Esophagus squamous epithelium (tissue), 4 donors: Measurements from ENCODE around the gene EZH2.

Experiments used
- POLR2A ChIP-seq, 4 donors: fragments of 450-650 bp; IDR thresholded peaks; one replicate each; pipeline ENCODE4 v1.6.1; 2017; ENCODE audit warnings: antibody characterized with exemption in 4 of 4, mild to moderate bottlenecking in 4 of 4, moderate library complexity in 3 of 4
- TF ChIP-seq, protein P1 (sequence below), 6 experiments: fragments of 450-650 bp in 4 of 6; fragments of 200-600 bp in 2 of 6; sonication (generic) in 2 of 6; IDR thresholded peaks; one replicate each; pipeline ENCODE4 v1.5.1; 2016 to 2019; ENCODE audit warnings: antibody characterized with exemption in 6 of 6, mild to moderate bottlenecking in 4 of 6, moderate library complexity in 4 of 6

GRCh38 chr7:148821422-148821821 lies 62.7 kb downstream of the EZH2 start:
- no peak for TF ChIP-seq POLR2A (IDR thresholded peaks at IDR 0.05)
- TF ChIP-seq, protein P1, sequence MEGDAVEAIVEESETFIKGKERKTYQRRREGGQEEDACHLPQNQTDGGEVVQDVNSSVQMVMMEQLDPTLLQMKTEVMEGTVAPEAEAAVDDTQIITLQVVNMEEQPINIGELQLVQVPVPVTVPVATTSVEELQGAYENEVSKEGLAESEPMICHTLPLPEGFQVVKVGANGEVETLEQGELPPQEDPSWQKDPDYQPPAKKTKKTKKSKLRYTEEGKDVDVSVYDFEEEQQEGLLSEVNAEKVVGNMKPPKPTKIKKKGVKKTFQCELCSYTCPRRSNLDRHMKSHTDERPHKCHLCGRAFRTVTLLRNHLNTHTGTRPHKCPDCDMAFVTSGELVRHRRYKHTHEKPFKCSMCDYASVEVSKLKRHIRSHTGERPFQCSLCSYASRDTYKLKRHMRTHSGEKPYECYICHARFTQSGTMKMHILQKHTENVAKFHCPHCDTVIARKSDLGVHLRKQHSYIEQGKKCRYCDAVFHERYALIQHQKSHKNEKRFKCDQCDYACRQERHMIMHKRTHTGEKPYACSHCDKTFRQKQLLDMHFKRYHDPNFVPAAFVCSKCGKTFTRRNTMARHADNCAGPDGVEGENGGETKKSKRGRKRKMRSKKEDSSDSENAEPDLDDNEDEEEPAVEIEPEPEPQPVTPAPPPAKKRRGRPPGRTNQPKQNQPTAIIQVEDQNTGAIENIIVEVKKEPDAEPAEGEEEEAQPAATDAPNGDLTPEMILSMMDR (IDR thresholded peaks at IDR 0.05) = no peak
